Vagina (tissue), 2 donors: ENCODE results near the gene CPNE1. TPM values are rescaled to one million over a fixed set of nuclear protein-coding genes. Genes with fewer than 3 reads are reported as not detected.

Experiments
- DNase-seq, 2 donors: peaks; one replicate each; pipeline ENCODE4 v3.0.0-alpha.2; 2017; ENCODE audit errors: extremely low spot score in 2 of 2
- H3K27ac ChIP-seq: fragments of 200-600 bp; sonication (generic); one replicate; pipeline ENCODE4 v1.5.1; 2019
- H3K27me3 ChIP-seq: fragments of 200-600 bp; sonication (generic); one replicate; pipeline ENCODE4 v1.5.1; 2019
- H3K36me3 ChIP-seq, 2 donors: fragments of 200-600 bp; sonication (generic); one replicate each; pipeline ENCODE4 v1.5.1; 2017 to 2019
- H3K4me1 ChIP-seq: fragments of 200-600 bp; sonication (generic); one replicate; pipeline ENCODE4 v1.5.1; 2019
- H3K4me3 ChIP-seq, 2 donors: fragments of 200-600 bp; sonication (generic); 1 replicate in 1 of 2; 2 replicates in 1 of 2; pipeline ENCODE4 v1.5.1; 2016 to 2019
- H3K9me3 ChIP-seq: fragments of 200-600 bp; sonication (generic); one replicate; pipeline ENCODE4 v1.5.1; 2019
- POLR2A ChIP-seq, 2 donors: fragments of 450-650 bp; IDR thresholded peaks; one replicate each; pipeline ENCODE4 v1.6.1; 2017; ENCODE audit warnings: antibody characterized with exemption in 2 of 2, mild to moderate bottlenecking in 2 of 2, moderate library complexity in 2 of 2
- POLR2AphosphoS5 ChIP-seq, 2 donors: sonication (generic); formaldehyde crosslinking; IDR thresholded peaks; one replicate each; pipeline ENCODE4 v1.9.0; 2017; ENCODE audit warnings: antibody characterized with exemption in 2 of 2, mild to moderate bottlenecking in 2 of 2, low read depth in 1 of 2; ENCODE audit not compliant: insufficient read depth in 1 of 2
- intact Hi-C: fragments of 100-400 bp; cut with DNase I; formaldehyde crosslinking; loops from one replicate; pipeline ENCODE4 v1.15.1; 2023
- total RNA-seq: library from RNA; depleted of rRNA; stranded (reverse); fragments of >200 nt; gene quantifications from one replicate; pipeline ENCODE4 v1.2.3, GENCODE V29; 2016
- TF ChIP-seq, protein P1 (sequence below), 3 experiments: fragments of 450-650 bp in 2 of 3; fragments of 200-600 bp in 1 of 3; sonication (generic) in 1 of 3; IDR thresholded peaks; one replicate each; pipeline ENCODE4 v1.5.1; 2017 to 2019; ENCODE audit warnings: antibody characterized with exemption in 3 of 3, mild to moderate bottlenecking in 2 of 3, moderate library complexity in 2 of 3

CPNE1 gene
- total RNA-seq, 1 donor from 2014 or later, result 149 TPM

GRCh38 chr20:35699957-35700624 is 35.4 kb upstream of the CPNE1 start:
- Histone ChIP-seq H3K27ac (peak overlapping the region; percentile 84), H3K9me3 (no peaks in the 10 kb centered on the region), H3K4me1 (peaks cover 24% of the 10 kb centered on the region), H3K4me3 (peak overlapping the region; percentile 79 to 89), H3K36me3 (peaks cover 5 to 47% of the 10 kb centered on the region in 2 donors), H3K27me3 (no peaks in the 10 kb centered on the region)
- intact Hi-C loops, result loop anchor here (2.0 kb wide), 1 partner anchor 43 kb away; the partner anchor contains the start of gene RBM39
- TF ChIP-seq POLR2A (IDR thresholded peaks at IDR 0.05), result no peak
- no peak for TF ChIP-seq POLR2AphosphoS5 (IDR thresholded peaks at IDR 0.05; ENCODE audit: insufficient read depth in 1 of 2, low read depth in 1 of 2)
- TF ChIP-seq, protein P1, sequence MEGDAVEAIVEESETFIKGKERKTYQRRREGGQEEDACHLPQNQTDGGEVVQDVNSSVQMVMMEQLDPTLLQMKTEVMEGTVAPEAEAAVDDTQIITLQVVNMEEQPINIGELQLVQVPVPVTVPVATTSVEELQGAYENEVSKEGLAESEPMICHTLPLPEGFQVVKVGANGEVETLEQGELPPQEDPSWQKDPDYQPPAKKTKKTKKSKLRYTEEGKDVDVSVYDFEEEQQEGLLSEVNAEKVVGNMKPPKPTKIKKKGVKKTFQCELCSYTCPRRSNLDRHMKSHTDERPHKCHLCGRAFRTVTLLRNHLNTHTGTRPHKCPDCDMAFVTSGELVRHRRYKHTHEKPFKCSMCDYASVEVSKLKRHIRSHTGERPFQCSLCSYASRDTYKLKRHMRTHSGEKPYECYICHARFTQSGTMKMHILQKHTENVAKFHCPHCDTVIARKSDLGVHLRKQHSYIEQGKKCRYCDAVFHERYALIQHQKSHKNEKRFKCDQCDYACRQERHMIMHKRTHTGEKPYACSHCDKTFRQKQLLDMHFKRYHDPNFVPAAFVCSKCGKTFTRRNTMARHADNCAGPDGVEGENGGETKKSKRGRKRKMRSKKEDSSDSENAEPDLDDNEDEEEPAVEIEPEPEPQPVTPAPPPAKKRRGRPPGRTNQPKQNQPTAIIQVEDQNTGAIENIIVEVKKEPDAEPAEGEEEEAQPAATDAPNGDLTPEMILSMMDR (IDR thresholded peaks at IDR 0.05), result no peak
- peak in 1 of 2 donors; percentile 2 for DNase-seq

DNA sequence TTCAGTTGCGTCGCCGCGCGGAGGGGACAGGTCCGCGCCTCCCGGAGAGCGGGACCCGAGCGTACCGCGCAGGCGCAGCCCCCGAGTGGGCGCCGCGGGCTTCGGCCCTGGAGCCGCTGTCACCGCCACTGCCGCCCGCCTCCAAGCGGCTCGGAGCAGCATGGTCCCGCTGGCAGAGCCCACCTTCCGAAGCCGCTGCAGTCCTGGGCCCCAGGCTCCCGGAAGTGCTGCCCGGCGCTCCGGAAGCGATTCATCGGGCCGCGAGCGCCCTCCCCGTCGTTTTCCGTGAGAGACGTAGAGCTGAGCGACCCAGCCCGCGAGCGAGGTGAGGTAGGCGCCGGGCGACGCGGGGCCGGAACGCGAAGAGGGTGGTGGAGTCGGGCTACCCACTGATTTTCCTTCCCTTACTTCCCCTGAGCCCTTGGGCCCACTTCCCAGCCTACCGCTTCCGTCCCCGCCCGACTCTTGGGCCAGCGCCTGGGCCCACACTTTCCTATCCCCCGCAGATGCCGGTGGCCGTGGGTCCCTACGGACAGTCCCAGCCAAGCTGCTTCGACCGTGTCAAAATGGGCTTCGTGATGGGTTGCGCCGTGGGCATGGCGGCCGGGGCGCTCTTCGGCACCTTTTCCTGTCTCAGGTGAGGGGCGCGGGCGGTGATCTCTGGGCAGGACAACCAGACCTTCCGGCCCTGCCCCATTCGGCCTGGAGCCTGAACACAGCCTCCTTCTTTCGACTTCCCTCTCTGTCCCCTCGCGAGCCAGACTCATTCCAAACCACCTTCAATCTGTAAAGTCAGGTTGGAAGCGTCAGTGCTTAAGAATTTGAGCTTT is 34.6 kb upstream of the CPNE1 start, which contains the start of the genes NFS1 and ROMO1:
Gene NFS1 (minus strand): TSS at position 226 of the 830 bp plus-strand sequence. CDS start 64 bp downstream, at position 162.
Gene ROMO1 (plus strand): TSS at position 279 of the 830 bp plus-strand sequence. CDS start 228 bp downstream, at position 507.
- Histone ChIP-seq H3K27ac (peak within 1 kb of the TSS; percentile 84), H3K27me3 (no peaks in the 10 kb centered on the region), H3K4me1 (peaks cover 24% of the 10 kb centered on the region), H3K4me3 (peak within 1 kb of the TSS; percentile 79 to 89), H3K9me3 (no peaks in the 10 kb centered on the region), H3K36me3 (peaks cover 5 to 45% of the 10 kb centered on the region in 2 donors)
- TF ChIP-seq POLR2A (IDR thresholded peaks at IDR 0.05), result peak in 1 of 2 donors; percentile 37
- TF ChIP-seq, protein P1 (IDR thresholded peaks at IDR 0.05), result peak in 1 of 3 experiments; percentile 4
- peak; percentile 67 to 88 for TF ChIP-seq POLR2AphosphoS5 (IDR thresholded peaks at IDR 0.05; ENCODE audit: insufficient read depth in 1 of 2, low read depth in 1 of 2)
- intact Hi-C loops, result loop anchor here (2.0 kb wide), 1 partner anchor 43 kb away; the partner anchor contains the start of gene RBM39
- peak in 1 of 2 donors; percentile 86 for DNase-seq

DNA sequence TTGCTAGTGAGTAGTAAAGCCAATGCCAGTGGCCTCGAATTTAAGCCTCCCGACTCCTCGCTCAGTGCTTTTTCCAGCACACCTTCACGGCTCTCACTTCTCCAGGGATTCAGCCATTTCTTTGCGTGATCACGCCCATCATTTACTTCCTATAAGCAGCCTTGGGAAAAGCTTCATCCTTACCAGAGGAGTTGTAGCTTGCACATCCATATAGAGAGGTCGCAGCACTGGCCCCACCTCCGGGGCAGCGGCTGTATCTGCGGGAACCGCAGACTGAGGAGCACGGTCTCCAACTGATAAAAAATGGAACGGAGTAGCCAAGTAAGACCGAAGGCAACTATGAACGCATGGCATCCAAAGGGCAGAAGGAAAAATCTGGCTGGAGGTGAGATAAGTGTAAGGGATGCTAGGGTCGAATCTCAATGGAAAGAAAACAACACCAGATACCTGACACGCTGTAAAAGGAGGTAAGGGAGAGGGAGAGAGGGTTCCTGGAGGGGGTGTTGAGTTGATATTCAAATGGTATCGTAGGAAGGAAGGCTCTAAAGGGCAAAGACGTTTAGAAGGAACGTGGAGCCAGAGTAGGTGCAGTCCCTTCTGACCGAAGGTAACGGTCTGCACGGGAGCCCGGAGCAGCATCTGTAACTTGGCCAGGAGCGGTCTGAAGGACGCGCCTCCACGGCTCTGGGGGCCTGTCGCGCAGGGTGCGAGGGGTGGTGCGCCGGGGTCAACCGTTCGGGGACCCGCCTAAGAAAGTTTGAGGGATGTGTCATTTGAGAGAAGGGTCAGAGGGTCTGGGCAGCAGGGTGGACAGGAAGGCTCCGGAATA is 33.8 kb upstream of the CPNE1 start:
- Histone ChIP-seq H3K4me3 (peak overlapping the region; percentile 79 to 89), H3K27ac (peak overlapping the region; percentile 84), H3K27me3 (no peaks in the 10 kb centered on the region), H3K36me3 (peaks cover 0 to 45% of the 10 kb centered on the region in 2 donors), H3K9me3 (no peaks in the 10 kb centered on the region), H3K4me1 (peaks cover 24% of the 10 kb centered on the region)
- peak in 1 of 2 donors; percentile 85 for DNase-seq
- intact Hi-C loops, result loop anchor here (2.0 kb wide), 1 partner anchor 44 kb away; the partner anchor contains the start of gene RBM39
- TF ChIP-seq POLR2AphosphoS5 (IDR thresholded peaks at IDR 0.05; ENCODE audit: insufficient read depth in 1 of 2, low read depth in 1 of 2), result no peak
- TF ChIP-seq, protein P1 (IDR thresholded peaks at IDR 0.05), result no peak
- no peak for TF ChIP-seq POLR2A (IDR thresholded peaks at IDR 0.05)

DNA sequence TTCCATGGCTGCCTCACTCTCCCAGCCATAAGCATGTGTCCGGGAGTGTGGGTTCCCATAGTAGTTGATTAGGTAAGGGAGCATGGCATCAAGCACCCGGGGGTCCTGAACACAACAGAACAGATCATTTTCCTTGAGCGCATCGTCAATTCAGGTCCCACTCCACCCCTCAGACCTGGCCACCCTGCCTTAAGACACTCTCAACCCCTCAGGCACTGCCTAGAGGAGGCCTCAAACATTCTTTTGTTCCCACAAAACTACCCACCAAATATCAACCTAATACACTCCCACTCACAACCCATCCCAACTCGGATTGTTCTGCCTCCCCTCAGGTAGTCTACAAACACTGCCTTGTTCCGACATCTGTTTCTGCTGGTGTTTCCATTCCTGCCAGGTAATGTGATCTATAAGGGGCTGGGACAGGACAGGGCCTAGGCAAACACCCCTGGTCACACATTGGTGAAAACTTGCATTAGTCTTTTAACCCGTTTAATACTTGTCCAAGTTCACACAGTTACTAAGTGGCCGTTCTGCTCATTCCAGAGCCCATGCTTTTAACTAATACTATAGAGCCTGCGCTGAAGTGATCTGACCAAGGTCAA is 33.1 kb upstream of the CPNE1 start:
- no peak overlapping the region for H3K27ac ChIP-seq
- H3K4me1 ChIP-seq, result peaks cover 24% of the 10 kb centered on the region
- peak in 1 of 2 donors; percentile 75 for DNase-seq
- H3K36me3 ChIP-seq, result peaks cover 0 to 44% of the 10 kb centered on the region in 2 donors
- TF ChIP-seq POLR2AphosphoS5 (IDR thresholded peaks at IDR 0.05; ENCODE audit: insufficient read depth in 1 of 2, low read depth in 1 of 2), result no peak
- no peak for TF ChIP-seq POLR2A (IDR thresholded peaks at IDR 0.05)
- TF ChIP-seq, protein P1 (IDR thresholded peaks at IDR 0.05), result no peak
- H3K4me3 ChIP-seq, result peak overlapping the region; percentile 79 to 89
- no peaks in the 10 kb centered on the region for H3K9me3 ChIP-seq
- intact Hi-C loops, result loop anchor here (2.0 kb wide), 1 partner anchor 45 kb away; the partner anchor contains the start of gene RBM39
- H3K27me3 ChIP-seq, result no peaks in the 10 kb centered on the region
